ENCODE results near the gene APLN. TPM values are rescaled to one million over a fixed set of nuclear protein-coding genes. Genes with fewer than 3 reads are reported as not detected.

APLN gene
- total and polyA plus RNA-seq, 9 of the 15 experiments (the other 6 are each of a cell fraction or from before 2014, with no cell fraction given) = 0.04 to 0.06 TPM; not detected in 7

- no peaks in the 10 kb centered on the region for H3K9me1 ChIP-seq (ENCODE audit: control insufficient read depth, insufficient read depth, low read length)
- DNase-seq (ENCODE audit: extremely low read depth in 1 of 4, low spot score in 3 of 4) = no peak
- intact Hi-C loops (cut with micrococcal nuclease) = no loop called here
- no peak overlapping the region for H2AFZ ChIP-seq (ENCODE audit: low read depth, low read length)
- no peak for FAIRE-seq
- no peaks in the 10 kb centered on the region for H4K20me1 ChIP-seq (replicated peaks; ENCODE audit: control insufficient read depth, insufficient read depth, low read length)
- ATAC-seq = no peak
- no peaks in the 10 kb centered on the region for H3K27me3 ChIP-seq (ENCODE audit: control insufficient read depth in 2 of 2, insufficient read depth in 2 of 2, low read length in 2 of 2)
- H3K9ac ChIP-seq (ENCODE audit: insufficient read depth in 1 of 2, low read depth in 2 of 2, low read length in 2 of 2) = no peak overlapping the region
- no peak overlapping the region for H3K4me3 ChIP-seq
- in situ Hi-C loops (cut with MboI) = no loop called here
- no peaks in the 10 kb centered on the region for H3K36me3 ChIP-seq (ENCODE audit: control insufficient read depth, insufficient read depth, low read length)
- ChIA-PET CTCF (ENCODE audit: low intra/inter-chr PET ratio) (no interaction called here), POLR2A (no interaction called here)
- no peaks in the 10 kb centered on the region for H3K4me1 ChIP-seq (replicated peaks in 1 of 2; ENCODE audit: control insufficient read depth in 2 of 2, insufficient read depth in 2 of 2, low read length in 2 of 2)
- no peaks in the 10 kb centered on the region for H3K9me3 ChIP-seq (replicated peaks; ENCODE audit: control insufficient read depth, insufficient read depth, low read depth, low read length)
- TF ChIP-seq ZNF436 (CRISPR knock-in tag; IDR thresholded peaks at IDR 0.05) (no peak), MYBL2 (IDR thresholded peaks at IDR 0.05; ENCODE audit: low read depth) (no peak), MYBL2 (CRISPR knock-in tag; IDR thresholded peaks at IDR 0.05; ENCODE audit: borderline replicate concordance) (no peak), EP300 (IDR thresholded peaks at IDR 0.05; ENCODE audit: low read length) (no peak), ZNF76 (CRISPR knock-in tag; IDR thresholded peaks at IDR 0.05; ENCODE audit: borderline replicate concordance) (no peak)
- no TSS peak for BruUV-seq (replicated peaks)
- no peaks in the 10 kb centered on the region for H3K79me2 ChIP-seq (ENCODE audit: control insufficient read depth, insufficient read depth, low read length)
- H3K27ac ChIP-seq (ENCODE audit: extremely low read depth, low read depth, low read length) = no peak overlapping the region
- H3K4me2 ChIP-seq (ENCODE audit: insufficient read depth, low read length) = no peak overlapping the region
Measured at GRCh38 chrX:129667412-129667811, 12.7 kb upstream of the APLN start.

GRCh38 chrX:129665916-129666644 is 11.3 kb upstream of the APLN start:
- intact Hi-C loops (cut with micrococcal nuclease) (no loop called here), in situ Hi-C loops (cut with MboI) (no loop called here)
- no peak for ATAC-seq
- DNase-seq (ENCODE audit: extremely low read depth in 1 of 4, low spot score in 3 of 4) = no peak
- Histone ChIP-seq H3K9me1 (ENCODE audit: control insufficient read depth, insufficient read depth, low read length) (no peaks in the 10 kb centered on the region), H3K79me2 (ENCODE audit: control insufficient read depth, insufficient read depth, low read length) (no peaks in the 10 kb centered on the region), H4K20me1 (replicated peaks; ENCODE audit: control insufficient read depth, insufficient read depth, low read length) (no peaks in the 10 kb centered on the region), H3K9me3 (replicated peaks; ENCODE audit: control insufficient read depth, insufficient read depth, low read depth, low read length) (no peaks in the 10 kb centered on the region), H3K9ac (ENCODE audit: insufficient read depth in 1 of 2, low read depth in 2 of 2, low read length in 2 of 2) (no peak overlapping the region), H2AFZ (ENCODE audit: low read depth, low read length) (no peak overlapping the region), H3K36me3 (ENCODE audit: control insufficient read depth, insufficient read depth, low read length) (no peaks in the 10 kb centered on the region), H3K4me3 (no peak overlapping the region), H3K4me2 (ENCODE audit: insufficient read depth, low read length) (no peak overlapping the region), H3K4me1 (replicated peaks in 1 of 2; ENCODE audit: control insufficient read depth in 2 of 2, insufficient read depth in 2 of 2, low read length in 2 of 2) (no peaks in the 10 kb centered on the region), H3K27ac (ENCODE audit: extremely low read depth, low read depth, low read length) (no peak overlapping the region), H3K27me3 (ENCODE audit: control insufficient read depth in 2 of 2, insufficient read depth in 2 of 2, low read length in 2 of 2) (no peaks in the 10 kb centered on the region)
- no TSS peak for BruUV-seq (replicated peaks)
- TF ChIP-seq BRF1 (IDR thresholded peaks at IDR 0.05; ENCODE audit: borderline replicate concordance, extremely low read depth, insufficient read length) (no peak), TFAM (CRISPR knock-in tag; conservative IDR thresholded peaks at IDR 0.05) (no peak), MTA3 (IDR thresholded peaks at IDR 0.05; ENCODE audit: borderline replicate concordance) (no peak), SRSF3 (IDR thresholded peaks at IDR 0.05; ENCODE audit: insufficient read depth, low read length) (no peak), MAFF (IDR thresholded peaks at IDR 0.05; ENCODE audit: low read length) (no peak), CREB3L1 (IDR thresholded peaks at IDR 0.05; ENCODE audit: borderline replicate concordance, low read depth) (no peak)
- 4% methylated on average over 5 of the region's 7 CpGs for WGBS (ENCODE audit: insufficient coverage, low coverage, missing lambda C conversion rate)
- ChIA-PET CTCF (ENCODE audit: low intra/inter-chr PET ratio) (no interaction called here), POLR2A (interaction anchor here (0.6 kb wide), 1 partner anchor 10 kb away, joined by 3 read pairs; no protein-coding TSS in a partner anchor)
- FAIRE-seq = no peak
